Keratinocyte (primary cell): ENCODE results near the gene CELF2.

Experiments
- CTCF ChIP-seq, 3 experiments: IDR thresholded peaks in 1 of 3; conservative IDR thresholded peaks in 1 of 3; optimal IDR thresholded peaks in 1 of 3; 2 replicates in 2 of 3; 3 replicates in 1 of 3; pipeline versions ENCODE3 to v1.5.1; 2011; ENCODE audit warnings: low read length in 3 of 3, mild to moderate bottlenecking in 3 of 3, moderate library complexity in 2 of 3, control low read depth in 1 of 3, inconsistent platforms in 1 of 3; ENCODE audit not compliant: insufficient read depth in 2 of 3; ENCODE audit errors: extremely low read depth in 1 of 3
- EZH2 ChIP-seq: IDR thresholded peaks from one replicate; pipeline ENCODE4 v1.6.1; 2012; ENCODE audit warnings: inconsistent platforms, mild to moderate bottlenecking, low read length, moderate library complexity

- TF ChIP-seq CTCF (optimal IDR thresholded peaks at IDR 0.05 in 1 of 3, IDR thresholded peaks at IDR 0.05 in 1 of 3, conservative IDR thresholded peaks at IDR 0.05 in 1 of 3; ENCODE audit: extremely low read depth in 1 of 3, insufficient read depth in 2 of 3, low read length in 3 of 3) (no peak), EZH2 (no peak)
These were observed 136.7 kb downstream of the CELF2 start for GRCh38 chr10:11154333-11154732.
